NT2/D1 (cell line): ENCODE results near the gene SPINK4.

ENCODE experiments used
- SUZ12 ChIP-seq: IDR thresholded peaks from 2 replicates; pipeline ENCODE4 v1.6.1; 2011; ENCODE audit not compliant: insufficient read length, insufficient read depth; ENCODE audit errors: extremely low read depth
- YY1 ChIP-seq: IDR thresholded peaks from 2 replicates; pipeline ENCODE4 v1.6.1; 2011; ENCODE audit not compliant: insufficient read length, insufficient read depth
- ZNF274 ChIP-seq: IDR thresholded peaks from 2 replicates; pipeline ENCODE4 v1.6.1; 2011; ENCODE audit warnings: mild to moderate bottlenecking, low read depth, low read length

DNA sequence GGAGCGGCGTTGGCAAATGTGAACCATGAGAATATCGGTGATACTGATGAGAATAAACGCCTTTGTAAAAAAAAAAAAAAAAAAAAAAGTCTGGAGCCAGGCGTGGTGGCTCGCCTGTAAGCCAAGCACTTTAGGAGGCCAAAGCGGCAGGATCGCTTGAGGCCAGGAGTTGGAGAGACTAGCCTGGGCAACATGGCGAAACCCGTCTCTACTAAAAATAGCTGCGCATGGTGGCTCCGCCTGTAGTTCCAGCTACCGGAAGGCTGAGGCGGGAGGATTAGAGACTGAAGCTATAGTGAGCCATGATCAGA is 49.9 kb downstream of the SPINK4 start:
- TF ChIP-seq ZNF274: no peak
- peak; percentile 35 for TF ChIP-seq YY1
- TF ChIP-seq SUZ12: no peak
